GM08714 (cell line): Measurements from ENCODE around the gene MGA.

ENCODE experiments used
- H3K4me3 ChIP-seq: fragments of 200-500 bp; sonication (Bioruptor generic); 2 replicates; pipeline ENCODE4 v1.5.1; 2014; ENCODE audit warnings: mild to moderate bottlenecking, low read length, inconsistent platforms
- ZNF274 ChIP-seq: IDR thresholded peaks from 2 replicates; pipeline ENCODE4 v1.6.1; 2012; ENCODE audit warnings: mild to moderate bottlenecking, low read depth, low read length

The MGA gene

GRCh38 chr15:41660235-41661077, at the start of gene MGA:
Gene MGA (plus strand): TSS chr15:41660405.
- no peak for TF ChIP-seq ZNF274

GRCh38 chr15:41620536-41621199, 39.5 kb upstream of the MGA start:
- TF ChIP-seq ZNF274 = no peak
- H3K4me3 ChIP-seq = peak overlapping the region; percentile 48; the same call in 1 of the 2 replicates

More at GRCh38 chr15:41660235-41661077, at the start of gene MGA:
- peak within 1 kb of the TSS; percentile 59 for H3K4me3 ChIP-seq

GRCh38 chr15:41621200-41622193, 38.7 kb upstream of the MGA start:
- H3K4me3 ChIP-seq = peak overlapping the region; percentile 48; the same call in 1 of the 2 replicates
- TF ChIP-seq ZNF274 = no peak

DNA sequence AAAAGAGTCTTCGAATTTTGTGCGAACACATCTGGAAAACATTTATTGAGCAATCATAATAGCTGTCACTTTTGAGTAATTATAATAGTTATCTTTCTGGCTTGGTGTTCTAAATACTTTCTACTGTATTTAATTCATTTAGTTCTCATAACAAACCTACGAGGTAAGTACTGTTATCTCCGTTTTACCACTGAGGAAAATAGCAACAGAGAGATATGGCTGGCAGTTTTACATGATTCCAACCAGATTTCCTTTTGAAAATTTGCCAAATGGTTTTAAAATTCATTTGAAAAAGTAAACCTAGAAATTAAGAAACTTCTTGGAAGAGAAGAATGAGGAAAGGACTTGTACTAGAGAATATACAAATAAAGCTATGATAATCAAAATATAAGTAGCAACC, 37.3 kb upstream of the MGA start:
- no peak overlapping the region for H3K4me3 ChIP-seq
- TF ChIP-seq ZNF274 = no peak

DNA sequence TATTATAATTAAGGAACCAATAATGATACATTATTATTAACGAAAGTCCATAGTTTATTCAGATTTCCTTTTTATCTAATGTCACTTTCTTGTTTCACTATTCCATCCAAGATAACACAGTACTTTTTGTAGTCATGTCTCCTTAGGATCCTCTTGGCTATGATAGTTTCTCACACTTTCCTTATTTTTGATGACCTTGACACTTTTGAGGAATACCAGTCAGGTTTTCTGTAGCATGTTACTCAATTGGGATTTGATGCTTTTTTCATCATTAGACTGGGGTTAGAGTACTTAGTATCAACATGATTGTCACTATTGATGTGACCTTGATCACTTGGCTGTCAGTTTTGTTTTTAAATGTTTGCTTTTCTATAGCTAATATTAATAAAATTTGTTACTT, 33.0 kb upstream of the MGA start:
- TF ChIP-seq ZNF274 = no peak
- H3K4me3 ChIP-seq = no peak overlapping the region

GRCh38 chr15:41629463-41629862, 30.7 kb upstream of the MGA start:
- TF ChIP-seq ZNF274 = no peak
- H3K4me3 ChIP-seq = no peak overlapping the region

DNA sequence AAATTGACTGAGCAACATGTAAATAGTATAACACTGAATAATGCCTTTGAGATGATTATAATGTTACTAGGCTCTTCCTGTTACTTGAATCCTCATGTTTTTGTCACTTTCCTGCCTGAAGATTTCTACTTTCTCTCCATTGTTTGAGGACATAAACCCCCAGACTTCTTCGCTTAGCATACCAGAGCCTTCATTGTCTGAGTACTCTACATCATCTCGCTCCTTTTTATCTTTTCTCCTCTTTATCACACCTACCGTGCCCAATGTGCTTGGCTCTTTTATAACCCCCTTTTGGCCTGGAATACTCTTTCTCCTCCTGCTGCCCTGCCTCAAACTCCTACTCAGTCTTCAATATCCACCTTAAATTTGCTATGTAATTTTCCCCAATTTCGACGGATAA, 30.3 kb upstream of the MGA start:
- no peak overlapping the region for H3K4me3 ChIP-seq

GRCh38 chr15:41630616-41631217, 29.5 kb upstream of the MGA start:
- TF ChIP-seq ZNF274 = no peak
- H3K4me3 ChIP-seq = no peak overlapping the region

More for the DNA sequence above, 30.3 kb upstream of the MGA start:
- no peak for TF ChIP-seq ZNF274

DNA sequence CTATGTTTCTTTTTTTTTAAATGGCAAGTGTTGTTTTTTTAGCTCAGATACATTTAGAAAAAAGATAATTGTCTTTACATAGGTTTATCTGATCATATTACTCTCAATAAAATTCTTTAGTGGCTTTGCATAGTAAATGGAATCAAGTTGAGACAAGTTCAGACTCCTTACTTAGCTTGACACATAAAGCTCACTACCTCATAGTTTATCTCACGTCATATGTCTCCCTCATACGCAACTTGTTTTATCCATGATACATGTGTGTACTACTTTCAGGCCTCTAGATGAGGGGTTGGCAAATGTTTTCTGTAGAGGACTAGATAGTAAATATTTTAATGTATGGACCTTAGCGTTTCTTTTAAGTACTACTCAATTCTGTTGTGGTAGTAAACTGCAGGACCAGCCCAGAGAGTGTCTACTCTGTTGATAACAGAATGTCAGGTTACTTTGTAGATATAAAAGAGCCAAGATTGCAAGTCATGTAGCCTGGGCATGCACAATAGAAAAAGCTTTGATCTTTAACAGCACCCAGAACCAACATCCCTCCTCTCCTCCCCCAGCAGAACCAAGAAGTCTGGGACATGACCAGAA, 28.2 kb upstream of the MGA start:
- H3K4me3 ChIP-seq = no peak overlapping the region
- TF ChIP-seq ZNF274 = no peak

GRCh38 chr15:41633609-41634008, 26.6 kb upstream of the MGA start:
- TF ChIP-seq ZNF274 = no peak
- H3K4me3 ChIP-seq = no peak overlapping the region

DNA sequence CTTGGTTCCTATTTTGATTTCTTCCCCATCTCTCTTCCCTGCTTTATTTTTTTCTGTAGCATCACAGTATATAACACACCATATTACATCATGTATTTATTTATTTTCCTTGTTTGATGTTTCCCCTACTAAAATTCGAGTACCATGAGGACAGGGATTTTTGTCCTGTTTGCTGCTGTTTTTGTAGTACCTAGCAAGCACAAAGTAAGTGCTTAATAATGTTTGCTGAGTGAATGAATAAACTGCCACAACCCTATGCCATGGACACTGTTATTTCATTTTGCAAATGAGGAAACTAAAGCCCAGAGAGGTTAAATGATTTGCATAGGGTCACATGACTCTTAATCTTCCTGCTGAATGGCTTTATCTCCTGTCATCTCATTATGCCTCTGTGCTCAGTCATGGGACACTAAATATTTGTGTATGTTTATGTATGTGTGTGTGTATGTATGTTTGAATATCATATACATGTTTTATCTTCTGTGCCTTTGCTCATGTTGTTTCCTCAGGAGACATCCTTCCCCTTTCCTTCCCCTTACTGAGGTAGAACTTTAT, 26.1 kb upstream of the MGA start:
- no peak for TF ChIP-seq ZNF274
- no peak overlapping the region for H3K4me3 ChIP-seq

DNA sequence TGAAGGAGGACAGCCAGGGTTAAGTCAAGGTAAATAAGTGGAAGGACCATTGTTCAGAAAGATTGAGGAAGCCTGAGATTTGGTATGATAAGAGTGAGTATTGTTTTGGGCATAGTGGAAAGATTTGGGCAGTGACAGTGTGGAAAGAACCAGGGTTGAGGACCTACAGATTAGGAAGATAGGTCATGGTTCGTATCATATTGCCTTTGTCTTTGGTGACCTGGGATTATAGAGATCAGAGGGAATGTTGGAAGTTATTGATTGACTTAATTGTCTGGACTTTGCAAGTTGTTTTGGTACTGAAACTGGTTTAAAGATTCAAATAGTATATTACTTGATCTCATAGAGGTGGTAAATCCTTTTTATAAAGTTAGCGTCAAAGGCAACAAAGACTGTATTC, 23.1 kb upstream of the MGA start:
- no peak overlapping the region for H3K4me3 ChIP-seq
- no peak for TF ChIP-seq ZNF274

GRCh38 chr15:41640985-41641384, 19.2 kb upstream of the MGA start:
- TF ChIP-seq ZNF274 = no peak
- H3K4me3 ChIP-seq = no peak overlapping the region

- no peak overlapping the region for H3K4me3 ChIP-seq
- no peak for TF ChIP-seq ZNF274
Measured at GRCh38 chr15:41647262-41647661, 12.9 kb upstream of the MGA start.
